Esophagus (tissue), 2 donors: ENCODE results near the gene PRR23C. TPM values are rescaled to one million over a fixed set of nuclear protein-coding genes. Genes with fewer than 3 reads are reported as not detected.

Source experiments
- H3K27ac ChIP-seq, 2 donors: one replicate each; pipeline ENCODE4 v1.5.1; 2013; ENCODE audit warnings: low read depth in 2 of 2, mild to moderate bottlenecking in 2 of 2, inconsistent platforms in 1 of 2, low read length in 1 of 2, moderate library complexity in 1 of 2
- H3K27me3 ChIP-seq, 2 donors: one replicate each; pipeline ENCODE4 v1.6.1; 2013; ENCODE audit warnings: low read length in 2 of 2, control low read depth in 1 of 2, mild to moderate bottlenecking in 1 of 2; ENCODE audit not compliant: insufficient read depth in 2 of 2, control insufficient read depth in 1 of 2
- H3K36me3 ChIP-seq, 2 donors: one replicate each; pipeline ENCODE4 v1.6.1; 2013; ENCODE audit warnings: low read length in 1 of 2; ENCODE audit not compliant: control insufficient read depth in 2 of 2, insufficient read depth in 2 of 2
- H3K4me1 ChIP-seq, 2 donors: one replicate each; pipeline ENCODE4 v1.6.1; 2013; ENCODE audit warnings: low read length in 1 of 2; ENCODE audit not compliant: control insufficient read depth in 2 of 2, insufficient read depth in 2 of 2
- H3K4me3 ChIP-seq, 2 donors: one replicate each; pipeline ENCODE4 v1.5.1; 2013; ENCODE audit warnings: low read length in 2 of 2, mild to moderate bottlenecking in 2 of 2, low read depth in 1 of 2, moderate library complexity in 1 of 2
- H3K9me3 ChIP-seq, 2 donors: one replicate each; pipeline ENCODE4 v1.6.1; 2013; ENCODE audit warnings: mild to moderate bottlenecking in 2 of 2, low read depth in 1 of 2, low read length in 1 of 2, moderate library complexity in 1 of 2; ENCODE audit not compliant: control insufficient read depth in 2 of 2, insufficient read depth in 1 of 2
- WGBS, 2 donors: extraction: QIAGEN DNeasy Blood & Tissue Kit; methylation state at CpG; one replicate each; pipeline ENCODE4 v1.1.7; 2013; 5-methylcytosine and 5-hydroxymethylcytosine counted together
- polyA plus RNA-seq, 2 donors: library from polyadenylated mRNA; stranded (reverse); fragments of 200-250 nt; gene quantifications; one replicate each; pipeline ENCODE4 v1.2.3, GENCODE V29; 2013
- donor health status: healthy with polysubstance abuse.
- donor health status: Bipolar disorder and iron deficiency.

Gene PRR23C
- not detected for polyA plus RNA-seq

DNA sequence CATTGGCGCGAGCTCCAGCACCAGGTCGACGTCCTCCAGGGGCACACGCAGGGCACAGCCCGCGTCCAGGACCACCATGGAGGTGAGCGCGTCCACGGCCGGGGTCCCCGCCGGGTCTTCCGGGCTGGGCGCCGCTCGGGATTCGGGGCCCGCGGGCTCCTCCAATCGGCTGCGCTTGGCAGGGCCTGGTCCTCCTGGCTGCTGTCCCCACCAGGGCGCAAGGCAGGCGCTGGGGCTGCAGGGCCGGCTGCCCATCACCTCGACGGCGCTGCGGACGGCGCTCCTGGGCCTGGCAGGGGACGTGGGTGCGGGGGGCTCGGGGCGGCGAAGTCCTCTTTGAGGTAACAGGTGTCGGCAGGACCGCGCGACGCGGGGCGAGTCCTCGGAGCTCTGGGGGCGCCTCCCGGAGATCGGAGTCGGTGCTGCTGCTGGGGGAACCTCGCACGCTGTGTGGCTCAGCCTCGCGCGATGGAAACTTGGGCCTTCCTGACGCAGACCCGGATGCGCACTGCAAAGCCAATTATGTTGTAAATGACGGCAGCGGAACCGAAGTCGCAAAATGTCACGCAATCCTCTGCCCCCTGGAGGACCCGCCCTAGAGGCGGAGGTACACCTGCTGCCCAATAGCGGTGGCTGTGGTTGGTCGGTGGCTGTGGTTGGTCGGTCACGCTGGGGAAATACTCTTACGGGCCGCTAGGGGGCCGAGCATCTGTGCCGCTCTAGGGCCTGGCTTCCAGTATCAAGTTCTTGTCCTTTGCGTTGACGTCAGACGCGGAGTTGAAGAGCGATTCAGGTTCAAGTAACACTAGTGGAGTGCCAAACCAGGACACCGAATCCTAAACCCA, at the start of gene PRR23C:
TSS of gene PRR23C (minus strand) at position 527 of the 845 bp plus-strand sequence. CDS start at position 255, 272 bp downstream.
- peaks cover 10 to 12% of the 10 kb centered on the region in 2 donors for H3K9me3 ChIP-seq
- H3K4me1 ChIP-seq = no peaks in the 10 kb centered on the region
- 55 to 56% methylated on average over 71 to 77 of the region's 77 CpGs for WGBS, 2 donors
- H3K36me3 ChIP-seq = no peaks in the 10 kb centered on the region
- no peak within 1 kb of the TSS for H3K4me3 ChIP-seq
- no peaks in the 10 kb centered on the region for H3K27me3 ChIP-seq
- H3K27ac ChIP-seq = no peak within 1 kb of the TSS

GRCh38 chr3:139093840-139094239, 49.1 kb upstream of the PRR23C start:
- H3K27me3 ChIP-seq = peaks cover 0 to 2% of the 10 kb centered on the region in 2 donors
- no peak overlapping the region for H3K4me3 ChIP-seq
- peaks cover 0 to 3% of the 10 kb centered on the region in 2 donors for H3K9me3 ChIP-seq
- no peak overlapping the region for H3K27ac ChIP-seq
- WGBS, 2 donors = 87 to 89% methylated on average over 1 of the region's 1 CpG
- H3K4me1 ChIP-seq = no peaks in the 10 kb centered on the region
- no peaks in the 10 kb centered on the region for H3K36me3 ChIP-seq

- H3K36me3 ChIP-seq = no peaks in the 10 kb centered on the region
- WGBS, 2 donors = 88 to 92% methylated on average over 8 of the region's 8 CpGs
- no peak overlapping the region for H3K4me3 ChIP-seq
- H3K4me1 ChIP-seq = no peaks in the 10 kb centered on the region
- peaks cover 0 to 2% of the 10 kb centered on the region in 2 donors for H3K27me3 ChIP-seq
- H3K27ac ChIP-seq = no peak overlapping the region
- H3K9me3 ChIP-seq = no peaks in the 10 kb centered on the region
Observed at GRCh38 chr3:139088462-139089324, 44.0 kb upstream of the PRR23C start.

DNA sequence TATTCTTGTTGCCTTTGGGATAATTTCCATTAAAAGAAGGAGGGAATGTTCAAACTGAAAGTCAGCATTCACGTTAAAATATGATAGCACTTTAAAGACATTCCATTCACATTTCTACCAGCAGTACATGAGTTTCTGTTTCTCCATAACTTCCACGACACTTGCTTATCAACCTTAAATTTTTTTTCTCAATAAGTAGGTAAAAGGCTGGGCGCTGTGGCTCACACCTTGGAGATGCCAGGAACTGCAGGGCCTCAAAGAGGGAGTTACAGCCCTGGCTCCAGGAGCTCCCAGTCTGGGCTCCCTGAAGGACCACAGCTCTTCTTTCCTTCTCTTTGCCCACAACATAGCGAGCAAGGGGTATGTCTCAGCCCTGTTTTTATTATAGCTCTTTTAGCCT, 42.9 kb upstream of the PRR23C start:
- WGBS, 2 donors = 78 to 80% methylated on average over 4 of the region's 4 CpGs

GRCh38 chr3:139084176-139084575, 39.5 kb upstream of the PRR23C start:
- H3K4me3 ChIP-seq = no peak overlapping the region
- no peaks in the 10 kb centered on the region for H3K36me3 ChIP-seq
- H3K4me1 ChIP-seq = no peaks in the 10 kb centered on the region
- no peaks in the 10 kb centered on the region for H3K9me3 ChIP-seq
- no peaks in the 10 kb centered on the region for H3K27me3 ChIP-seq
- H3K27ac ChIP-seq = no peak overlapping the region

More for the DNA sequence above, 42.9 kb upstream of the PRR23C start:
- Histone ChIP-seq H3K9me3 (no peaks in the 10 kb centered on the region), H3K36me3 (no peaks in the 10 kb centered on the region), H3K4me1 (no peaks in the 10 kb centered on the region), H3K27me3 (peaks cover 0 to 2% of the 10 kb centered on the region in 2 donors), H3K27ac (no peak overlapping the region), H3K4me3 (no peak overlapping the region)

DNA sequence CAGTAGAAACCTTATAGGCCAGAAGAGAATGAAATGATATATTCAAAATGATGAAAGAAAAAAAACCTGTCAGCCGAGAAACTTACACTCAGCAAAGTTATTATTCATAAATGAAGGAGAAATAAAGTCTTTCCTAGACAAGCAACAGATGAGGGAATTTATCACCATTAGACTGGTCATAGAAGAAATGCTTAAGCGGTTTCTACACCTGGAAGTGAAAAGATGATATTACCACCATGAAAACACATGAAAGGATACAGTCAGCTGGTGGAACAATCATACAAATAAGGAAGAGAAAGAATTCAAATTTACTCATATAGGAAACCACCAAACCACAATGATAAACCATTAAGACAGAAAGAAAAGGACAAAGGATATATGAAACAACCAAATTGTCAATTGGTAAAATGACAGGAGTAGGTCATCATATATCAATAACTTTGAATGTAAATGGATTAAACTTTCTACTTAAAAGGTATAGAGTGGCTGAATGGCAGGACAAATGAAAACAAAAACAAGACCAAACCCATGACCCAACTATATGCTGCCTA, 29.9 kb upstream of the PRR23C start:
- no peak overlapping the region for H3K27ac ChIP-seq
- H3K27me3 ChIP-seq = no peaks in the 10 kb centered on the region
- WGBS, 2 donors = 82 to 86% methylated on average over 2 of the region's 2 CpGs
- no peak overlapping the region for H3K4me3 ChIP-seq
- H3K36me3 ChIP-seq = no peaks in the 10 kb centered on the region
- peaks cover 0 to 4% of the 10 kb centered on the region in 2 donors for H3K9me3 ChIP-seq
- no peaks in the 10 kb centered on the region for H3K4me1 ChIP-seq

- H3K27ac ChIP-seq = no peak overlapping the region
- no peak overlapping the region for H3K4me3 ChIP-seq
- no peaks in the 10 kb centered on the region for H3K27me3 ChIP-seq
- no peaks in the 10 kb centered on the region for H3K9me3 ChIP-seq
- 32 to 34% methylated on average over 1 of the region's 1 CpG for WGBS, 2 donors
- no peaks in the 10 kb centered on the region for H3K36me3 ChIP-seq
- no peaks in the 10 kb centered on the region for H3K4me1 ChIP-seq
Observed at GRCh38 chr3:139062918-139063317, 18.2 kb upstream of the PRR23C start.

GRCh38 chr3:139052802-139053600, 8.3 kb upstream of the PRR23C start:
- H3K27ac ChIP-seq = no peak overlapping the region
- H3K36me3 ChIP-seq = no peaks in the 10 kb centered on the region
- H3K4me1 ChIP-seq = no peaks in the 10 kb centered on the region
- peaks cover 3 to 6% of the 10 kb centered on the region in 2 donors for H3K9me3 ChIP-seq
- 62 to 68% methylated on average over 2 of the region's 2 CpGs for WGBS, 2 donors
- H3K4me3 ChIP-seq = no peak overlapping the region
- H3K27me3 ChIP-seq = no peaks in the 10 kb centered on the region
